GM21423 (cell line): Measurements from ENCODE around the gene ANKS1B.
"Not testable (repeated sequence)": the region's sequence is repeated elsewhere in the genome, so short reads cannot be mapped to it uniquely, and the experiment has no call there.

Experiments
- ATAC-seq: cut with Tn5 transposase; IDR thresholded peaks from one replicate; pipeline ENCODE4 v1.9.1; 2021; ENCODE audit warnings: mild to moderate bottlenecking, moderate library complexity; ENCODE audit not compliant: unreplicated experiment

ANKS1B gene

GRCh38 chr12:99984271-99985128 is at the start of gene ANKS1B:
Gene ANKS1B (minus strand): TSS chr12:99984936. CDS start chr12:99984237, 699 bp downstream.
- ATAC-seq, result peak; percentile 57

GRCh38 chr12:100031836-100032235 is 47.1 kb upstream of the ANKS1B start:
- no peak for ATAC-seq

- no peak for ATAC-seq
Observed at GRCh38 chr12:100027671-100028070, 42.9 kb upstream of the ANKS1B start.

GRCh38 chr12:100026241-100026640 is 41.5 kb upstream of the ANKS1B start:
- no peak for ATAC-seq

- no peak for ATAC-seq
Observed at GRCh38 chr12:100024974-100025555, 40.3 kb upstream of the ANKS1B start.

- ATAC-seq, result no peak
Observed at GRCh38 chr12:100020370-100020769, 35.6 kb upstream of the ANKS1B start.

- no peak for ATAC-seq
Observed at GRCh38 chr12:100017056-100017455, 32.3 kb upstream of the ANKS1B start.

- ATAC-seq, result not testable (repeated sequence)
Observed at GRCh38 chr12:100016304-100016703, 31.6 kb upstream of the ANKS1B start.

GRCh38 chr12:100005846-100006245 is 21.1 kb upstream of the ANKS1B start:
- ATAC-seq, result not testable (repeated sequence)

- ATAC-seq, result no peak
Observed at GRCh38 chr12:99997806-99998205, 13.1 kb upstream of the ANKS1B start.

- no peak for ATAC-seq
Observed at GRCh38 chr12:99996095-99996494, 11.4 kb upstream of the ANKS1B start.

- no peak for ATAC-seq
Observed at GRCh38 chr12:99985631-99986030, 895 bp upstream of the ANKS1B start.

GRCh38 chr12:99985129-99985570 is 414 bp upstream of the ANKS1B start:
- ATAC-seq, result peak; percentile 39

GRCh38 chr12:99983456-99984258 is 1.1 kb downstream of the ANKS1B start:
- no peak for ATAC-seq

GRCh38 chr12:99981639-99982190 is 3.0 kb downstream of the ANKS1B start:
- ATAC-seq, result no peak

- no peak for ATAC-seq
Observed at GRCh38 chr12:99979471-99979870, 5.3 kb downstream of the ANKS1B start.

- ATAC-seq, result no peak
Observed at GRCh38 chr12:99978152-99978551, 6.6 kb downstream of the ANKS1B start.

GRCh38 chr12:99977550-99977949 is 7.2 kb downstream of the ANKS1B start:
- no peak for ATAC-seq

- no peak for ATAC-seq
Observed at GRCh38 chr12:99976762-99977161, 8.0 kb downstream of the ANKS1B start.

- ATAC-seq, result no peak
Observed at GRCh38 chr12:99975321-99975720, 9.4 kb downstream of the ANKS1B start.

- ATAC-seq, result no peak
Observed at GRCh38 chr12:99974146-99974545, 10.6 kb downstream of the ANKS1B start.
